ENCODE measurements around the gene SORL1.

SORL1 gene

GRCh38 chr11:121523581-121524232, 71.6 kb downstream of the SORL1 start:
- TF ChIP-seq CTCF (IDR thresholded peaks at IDR 0.05; ENCODE audit: extremely low read depth, missing control alignments), result no peak
- DNase-seq (ENCODE audit: low spot score), result no peak

DNA sequence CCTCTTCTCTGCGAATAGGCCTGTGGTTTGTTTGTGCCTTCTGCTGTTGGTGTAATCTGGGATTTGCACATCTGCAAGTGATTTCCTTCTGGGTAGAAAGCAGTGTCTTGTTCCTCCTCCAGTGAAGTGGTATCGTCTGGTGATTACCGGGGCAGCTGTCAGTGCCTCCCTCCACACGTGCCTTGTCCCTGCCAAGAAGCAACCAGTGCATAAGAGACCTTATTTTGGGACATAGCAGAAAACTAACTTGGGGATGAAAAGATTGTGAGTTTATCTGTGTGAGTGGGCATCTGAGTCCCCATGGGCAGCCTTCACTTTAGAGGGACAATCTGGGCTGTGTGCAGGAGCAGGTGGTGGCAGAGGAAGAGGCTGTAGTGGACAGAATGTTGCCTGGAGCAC, 72.1 kb downstream of the SORL1 start:
- TF ChIP-seq CTCF (IDR thresholded peaks at IDR 0.05; ENCODE audit: extremely low read depth, missing control alignments), result no peak

DNA sequence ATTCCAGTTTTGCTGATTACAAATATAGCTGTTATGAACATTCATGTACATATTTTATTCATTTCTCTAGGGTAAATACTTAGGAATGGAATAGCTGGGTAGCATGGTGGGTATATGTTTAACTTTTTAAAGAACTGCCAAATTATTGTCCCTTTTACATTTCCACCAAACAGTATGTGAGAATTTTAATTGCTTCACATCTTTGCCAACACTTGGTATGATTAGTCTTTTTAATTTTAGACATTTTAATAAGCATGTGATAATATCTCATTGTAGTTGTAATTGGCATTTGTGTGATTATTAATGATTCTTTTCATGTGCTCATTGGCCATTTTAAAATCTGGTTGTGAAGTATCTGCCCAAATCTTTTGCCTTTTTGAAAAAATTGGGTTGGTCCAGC, 73.3 kb downstream of the SORL1 start:
- DNase-seq (ENCODE audit: low spot score), result no peak

More for the DNA sequence above, 72.1 kb downstream of the SORL1 start:
- no peak for DNase-seq (ENCODE audit: low spot score)

DNA sequence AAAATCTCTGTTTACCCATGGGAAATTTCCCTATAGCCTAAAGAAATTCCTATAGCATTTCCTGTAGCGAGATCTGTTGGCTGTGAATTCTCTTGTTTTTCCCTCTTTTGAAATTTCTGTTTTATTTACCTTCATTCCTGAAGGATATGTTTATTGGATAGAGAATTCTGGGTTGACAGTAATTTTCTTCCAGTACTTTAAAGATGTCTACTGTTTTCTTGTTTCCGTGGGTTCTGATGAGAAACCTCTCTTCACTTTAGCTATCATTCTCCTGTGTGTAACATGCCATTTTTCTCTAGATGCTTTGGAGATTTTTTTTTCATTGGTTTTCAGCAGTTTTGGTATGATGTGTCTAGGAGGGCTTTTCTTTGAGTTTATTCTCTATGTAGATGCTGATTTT, 78.1 kb downstream of the SORL1 start:
- DNase-seq (ENCODE audit: low spot score), result no peak

More for the DNA sequence above, 73.3 kb downstream of the SORL1 start:
- TF ChIP-seq CTCF (IDR thresholded peaks at IDR 0.05; ENCODE audit: extremely low read depth, missing control alignments), result no peak

GRCh38 chr11:121533601-121534000, 81.5 kb downstream of the SORL1 start:
- DNase-seq (ENCODE audit: low spot score), result no peak
- no peak for TF ChIP-seq CTCF (IDR thresholded peaks at IDR 0.05; ENCODE audit: extremely low read depth, missing control alignments)

More for the DNA sequence above, 78.1 kb downstream of the SORL1 start:
- TF ChIP-seq CTCF (IDR thresholded peaks at IDR 0.05; ENCODE audit: extremely low read depth, missing control alignments), result no peak

DNA sequence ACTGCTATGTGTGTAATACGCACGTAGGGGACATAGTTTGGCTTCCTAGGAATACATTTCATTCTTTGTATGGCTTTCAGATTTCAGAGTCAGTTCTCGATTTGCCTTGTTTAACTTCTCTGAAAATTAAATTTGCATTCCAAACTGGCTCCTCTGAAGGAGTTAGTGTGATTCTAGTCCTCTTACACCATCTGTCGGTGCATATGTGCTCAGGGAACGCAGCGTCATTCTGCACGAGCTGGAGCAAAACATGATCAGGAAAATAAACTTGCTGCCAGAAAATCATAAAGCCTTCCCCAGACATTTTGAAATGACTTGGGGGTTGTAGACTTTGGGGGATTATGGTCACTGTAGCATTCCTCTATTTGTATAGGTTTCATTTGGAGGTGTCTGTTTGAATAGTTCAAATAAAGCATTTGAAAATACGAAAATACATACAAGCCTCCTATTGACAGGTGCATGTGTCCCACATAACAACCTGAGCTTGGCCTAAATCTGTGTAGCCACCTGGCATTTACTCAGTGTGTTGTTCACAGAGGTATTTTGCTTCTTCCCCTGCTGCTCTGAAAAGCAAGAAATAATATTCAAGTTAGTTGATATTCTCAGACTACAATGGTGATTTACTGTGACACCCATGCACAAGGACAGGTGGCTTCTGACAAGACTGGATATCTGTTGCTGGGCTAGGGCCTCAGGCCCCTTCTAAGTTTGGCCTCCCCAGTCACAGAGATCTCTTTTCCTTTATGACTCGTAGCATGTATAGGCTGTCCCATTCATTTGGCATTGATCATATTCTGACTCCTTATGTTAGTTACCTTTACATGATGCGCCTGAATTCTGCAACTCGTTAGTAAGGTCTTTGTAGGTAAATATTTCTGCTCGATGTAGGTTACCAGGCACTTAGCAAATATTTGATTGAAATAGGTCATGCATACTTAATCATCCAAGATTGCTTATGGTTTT, 82.3 kb downstream of the SORL1 start:
- no peak for DNase-seq (ENCODE audit: low spot score)
- no peak for TF ChIP-seq CTCF (IDR thresholded peaks at IDR 0.05; ENCODE audit: extremely low read depth, missing control alignments)

Measured in GM20000 (cell line).